HG03342 (cell line): ENCODE measurements around the gene NLRP11.

Experiments
- ATAC-seq: cut with Tn5 transposase; IDR thresholded peaks from one replicate; pipeline ENCODE4 v1.9.1; 2021; ENCODE audit warnings: mild to moderate bottlenecking, moderate library complexity; ENCODE audit not compliant: unreplicated experiment

NLRP11 gene

GRCh38 chr19:55831846-55832245 lies at the start of gene NLRP11:
TSS of gene NLRP11 (minus strand) at chr19:55831999. CDS start at chr19:55818174, 13,825 bp downstream.
- ATAC-seq: no peak

DNA sequence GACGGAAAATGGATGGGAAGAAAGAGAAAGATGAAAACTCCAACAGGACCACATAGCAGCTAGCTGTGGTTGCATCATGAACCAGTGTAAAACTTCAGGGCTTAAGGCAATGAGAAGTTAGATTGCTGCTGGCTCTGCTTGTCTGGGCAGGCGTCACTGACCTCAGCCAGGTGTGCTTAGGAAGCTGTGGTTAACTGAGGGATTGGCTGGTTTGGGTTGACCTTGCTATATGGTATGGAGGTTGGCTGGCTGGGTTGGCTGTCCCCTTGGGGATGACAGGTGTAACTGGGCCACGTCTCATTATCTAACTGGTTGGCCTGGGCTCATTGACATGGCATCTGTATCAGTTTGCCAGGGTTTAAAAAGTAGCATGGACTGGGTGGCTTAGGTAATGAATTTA lies 45.4 kb upstream of the NLRP11 start:
- no peak for ATAC-seq

GRCh38 chr19:55870736-55871135 lies 38.9 kb upstream of the NLRP11 start:
- ATAC-seq: no peak

DNA sequence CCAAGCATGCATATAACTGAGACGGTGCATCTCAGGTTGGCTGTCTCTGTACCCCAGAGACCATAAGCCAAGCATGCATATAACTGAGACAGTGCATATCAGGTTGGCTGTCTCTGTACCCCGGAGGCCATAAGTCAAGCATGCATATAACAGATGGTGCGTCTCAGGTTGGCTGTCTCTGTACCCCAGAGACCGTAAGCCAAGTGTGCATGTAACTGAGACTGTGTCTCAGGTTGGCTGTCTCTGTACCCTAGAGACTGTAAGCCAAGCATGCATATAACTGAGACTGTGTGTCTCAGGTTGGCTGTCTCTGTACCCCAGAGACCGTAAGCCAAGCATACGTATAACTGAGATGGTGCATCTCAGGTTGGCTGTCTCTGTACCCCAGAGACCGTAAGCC lies 35.3 kb upstream of the NLRP11 start:
- no peak for ATAC-seq

DNA sequence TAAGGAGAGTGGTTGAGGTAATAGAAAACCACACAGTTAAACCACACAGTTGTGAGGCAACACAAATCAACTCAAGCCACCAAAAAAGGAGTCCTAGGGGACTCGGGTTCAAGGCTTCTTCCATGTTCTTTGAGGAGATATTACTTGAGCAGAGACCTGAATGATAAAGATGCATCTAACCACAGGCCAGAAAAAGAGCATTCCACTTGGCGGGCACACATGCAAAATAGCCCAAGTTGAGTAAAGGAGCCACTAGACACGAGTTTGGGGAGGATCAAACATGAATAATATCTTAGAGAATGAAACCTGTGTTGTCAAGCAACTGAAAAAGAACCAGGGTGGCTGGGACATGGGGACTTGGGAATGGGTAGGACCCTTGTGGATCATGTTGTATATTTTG lies 34.7 kb upstream of the NLRP11 start:
- no peak for ATAC-seq

- ATAC-seq: no peak
These were observed 27.2 kb upstream of the NLRP11 start for GRCh38 chr19:55858969-55859368.

DNA sequence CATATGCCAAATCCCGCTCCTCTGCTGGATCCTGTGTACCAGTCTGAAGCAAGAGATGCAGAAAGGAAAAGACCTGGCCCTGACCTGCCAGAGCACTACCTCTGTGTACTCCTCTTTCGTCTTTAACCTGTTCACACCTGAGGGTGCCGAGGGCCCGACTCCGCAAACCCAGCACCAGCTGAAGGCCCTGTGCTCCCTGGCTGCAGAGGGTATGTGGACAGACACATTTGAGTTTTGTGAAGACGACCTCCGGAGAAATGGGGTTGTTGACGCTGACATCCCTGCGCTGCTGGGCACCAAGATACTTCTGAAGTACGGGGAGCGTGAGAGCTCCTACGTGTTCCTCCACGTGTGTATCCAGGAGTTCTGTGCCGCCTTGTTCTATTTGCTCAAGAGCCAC lies 26.6 kb upstream of the NLRP11 start:
- no peak for ATAC-seq

- no peak for ATAC-seq
These were observed 26.2 kb upstream of the NLRP11 start for GRCh38 chr19:55857974-55858373.

- ATAC-seq: no peak
These were observed 25.4 kb upstream of the NLRP11 start for GRCh38 chr19:55857149-55857548.

- ATAC-seq: no peak
These were observed 23.4 kb upstream of the NLRP11 start for GRCh38 chr19:55855160-55855559.

- no peak for ATAC-seq
These were observed 7.1 kb upstream of the NLRP11 start for GRCh38 chr19:55838906-55839305.

GRCh38 chr19:55838251-55838650 lies 6.5 kb upstream of the NLRP11 start:
- ATAC-seq: no peak

DNA sequence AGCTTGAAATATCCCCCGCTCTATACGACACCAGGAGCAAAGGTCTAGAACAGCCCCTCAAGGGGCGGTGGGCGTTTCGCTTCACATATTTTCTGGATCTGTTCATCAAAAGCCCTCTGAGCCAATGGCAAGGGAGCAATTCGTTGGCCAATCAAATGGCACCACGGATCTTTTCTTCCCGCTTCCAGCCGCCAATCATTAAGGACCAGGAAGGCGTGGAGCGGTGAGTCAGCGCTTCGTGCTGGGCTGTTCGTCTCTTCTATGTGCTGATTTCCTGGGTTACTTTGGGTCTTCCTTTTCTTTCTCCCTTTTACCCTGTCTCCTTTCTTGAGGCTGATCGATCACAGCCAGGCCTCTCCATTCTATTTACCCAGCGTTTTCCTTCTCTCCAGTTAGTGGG lies 4.5 kb upstream of the NLRP11 start, which contains the start of gene NLRP4:
Gene NLRP4 (plus strand): TSS at position 201 of the 400 bp plus-strand sequence. CDS start 15,541 bp downstream, outside the sequence.
- no peak for ATAC-seq

- no peak for ATAC-seq
These were observed 877 bp upstream of the NLRP11 start for GRCh38 chr19:55832676-55833075.

- ATAC-seq: no peak
These were observed 1.1 kb downstream of the NLRP11 start for GRCh38 chr19:55830656-55831055.

DNA sequence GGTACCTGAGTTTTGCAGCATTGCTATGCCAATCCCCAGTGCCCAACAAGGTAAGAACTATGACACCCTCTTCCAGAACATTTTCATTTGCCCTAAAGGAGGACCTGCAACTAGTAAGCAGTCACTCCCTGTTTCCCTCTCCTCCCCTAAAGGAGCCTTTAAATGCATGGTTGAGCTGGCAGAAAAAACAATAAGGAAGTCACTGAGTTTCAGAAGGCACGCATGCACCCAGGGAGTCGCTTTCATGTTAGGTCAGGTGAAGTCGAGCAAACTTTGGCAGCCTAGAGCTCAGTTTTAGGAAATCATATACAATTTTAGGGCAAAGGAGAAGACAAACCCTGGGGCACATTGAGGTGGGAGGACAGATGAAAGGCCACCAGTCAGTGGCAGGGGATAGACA lies 11.8 kb downstream of the NLRP11 start:
- ATAC-seq: no peak

DNA sequence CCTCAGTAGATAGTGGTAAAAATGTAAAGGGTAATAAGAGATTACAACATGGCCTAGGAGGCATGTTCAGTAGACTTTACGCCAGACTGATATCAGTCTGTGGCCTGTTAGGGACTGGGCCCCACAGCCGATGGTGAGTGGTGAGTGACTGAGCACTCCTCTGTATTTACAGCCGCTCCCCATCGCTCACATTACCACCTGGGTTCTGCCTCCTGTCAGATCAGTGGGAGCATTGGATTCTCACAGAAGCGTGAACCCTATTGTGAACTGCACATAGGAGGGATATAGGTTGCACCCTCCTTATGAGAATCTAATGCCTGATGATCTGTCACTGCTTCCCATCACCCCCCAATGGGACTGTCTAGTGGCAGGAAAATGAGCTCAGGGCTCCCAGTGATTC lies 17.9 kb downstream of the NLRP11 start:
- ATAC-seq: no peak

- no peak for ATAC-seq
These were observed 19.4 kb downstream of the NLRP11 start for GRCh38 chr19:55812449-55812848.

GRCh38 chr19:55811340-55811739 lies 20.5 kb downstream of the NLRP11 start:
- no peak for ATAC-seq

DNA sequence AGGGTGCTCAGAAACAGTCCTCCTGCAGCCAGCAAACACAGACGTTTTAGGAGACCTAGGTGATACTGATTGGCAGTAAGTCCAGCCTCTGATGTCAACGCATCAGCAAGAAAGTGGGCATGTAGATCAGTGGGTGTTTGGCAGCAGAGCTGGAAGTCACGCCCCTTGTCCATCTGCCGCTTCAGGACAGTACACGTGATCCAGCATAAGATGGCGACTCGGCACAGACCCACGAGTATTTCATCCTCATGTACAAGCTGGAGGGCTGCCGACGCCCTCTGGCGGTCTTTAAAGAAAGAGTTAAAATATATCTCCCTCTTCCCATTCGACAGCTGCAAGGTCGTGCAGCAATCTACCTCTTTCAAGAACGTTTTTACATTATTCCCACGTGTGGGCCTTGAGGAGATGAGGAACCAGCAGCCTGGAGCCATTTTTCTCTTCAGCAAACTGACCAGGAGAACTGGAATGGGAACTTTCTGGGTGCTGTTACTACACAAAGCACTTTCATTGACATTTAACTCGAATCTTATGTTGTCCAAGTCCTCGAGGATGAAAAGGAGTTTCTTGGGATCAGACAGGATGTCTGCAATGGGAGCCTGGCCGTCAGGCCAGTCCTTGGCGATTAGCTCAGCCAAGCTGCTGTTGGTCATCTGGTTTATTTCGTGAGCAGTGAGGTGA lies 22.3 kb downstream of the NLRP11 start:
- no peak for ATAC-seq

DNA sequence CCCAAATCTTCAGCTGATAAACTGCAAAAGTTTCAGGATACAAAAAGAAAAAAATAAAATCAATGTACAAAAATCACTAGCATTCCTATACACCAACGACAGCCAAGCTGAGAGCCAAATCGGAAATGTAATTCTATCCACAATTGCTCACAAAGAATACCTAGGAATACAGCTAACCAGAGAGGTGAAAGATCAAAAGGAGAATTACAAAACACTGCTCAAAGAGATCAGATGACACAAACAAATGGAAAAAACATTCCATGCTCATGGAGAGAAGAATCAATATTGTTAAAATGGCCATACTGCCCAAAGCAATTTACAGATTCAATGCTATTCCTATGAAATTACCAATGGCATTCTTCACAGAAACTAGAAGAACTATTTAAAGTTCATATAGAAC lies 29.5 kb downstream of the NLRP11 start:
- no peak for ATAC-seq

DNA sequence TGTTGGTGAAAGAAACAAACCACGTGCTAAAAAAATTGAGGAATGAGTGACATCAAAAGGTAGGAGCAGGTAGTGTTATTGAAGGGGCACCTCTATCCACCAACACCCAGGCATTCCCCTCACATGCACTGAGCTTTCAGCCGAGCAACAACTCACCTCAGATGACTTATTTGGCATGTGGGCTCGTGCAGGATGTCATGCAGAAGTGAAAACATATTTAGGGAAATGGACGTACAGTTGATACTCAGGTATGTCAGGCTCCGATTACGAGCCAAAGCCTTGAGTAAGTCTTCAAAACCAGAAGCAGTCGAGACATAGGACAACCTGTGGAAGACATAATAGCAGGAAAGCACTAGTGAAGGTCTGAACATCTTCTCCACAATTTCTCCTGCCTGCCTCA lies 30.4 kb downstream of the NLRP11 start:
- no peak for ATAC-seq

DNA sequence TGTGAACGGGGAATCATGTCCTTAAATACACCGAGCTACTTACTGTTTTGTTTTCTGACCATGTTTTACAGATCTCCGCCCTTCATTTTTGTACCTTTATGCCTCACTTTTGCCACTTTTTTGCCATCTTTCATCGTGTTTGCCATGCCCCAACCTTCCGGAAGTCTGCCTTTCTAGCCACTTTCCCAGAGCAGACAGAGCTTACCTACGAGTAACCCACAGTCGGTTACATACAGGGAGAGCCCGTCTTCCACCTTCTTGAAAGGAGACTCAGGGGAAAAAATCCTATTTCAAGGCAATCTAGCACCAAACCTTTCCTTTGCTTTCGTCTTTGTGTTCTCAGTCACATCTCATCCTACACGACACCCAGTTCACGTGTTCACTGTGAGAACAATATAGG lies 36.8 kb downstream of the NLRP11 start:
- no peak for ATAC-seq
